Stimulated activated CD8-positive, alpha-beta memory T cell treated with anti-CD3 and anti-CD28 coated beads, Interleukin-2, amount 100 ng/mL, for 1 hour (primary cell): ENCODE results near the gene FUT7.
A peak's percentile ranks its signal among the peaks of the same experiment; 100 is the strongest.
"Not testable (repeated sequence)": the region's sequence is repeated elsewhere in the genome, so short reads cannot be mapped to it uniquely, and the experiment has no call there.

ENCODE experiments used
- DNase-seq, 2 donors: peaks; one replicate each; pipeline ENCODE4 v3.0.0-alpha.2; 2020; ENCODE audit warnings: low read depth in 2 of 2

Gene FUT7

DNA sequence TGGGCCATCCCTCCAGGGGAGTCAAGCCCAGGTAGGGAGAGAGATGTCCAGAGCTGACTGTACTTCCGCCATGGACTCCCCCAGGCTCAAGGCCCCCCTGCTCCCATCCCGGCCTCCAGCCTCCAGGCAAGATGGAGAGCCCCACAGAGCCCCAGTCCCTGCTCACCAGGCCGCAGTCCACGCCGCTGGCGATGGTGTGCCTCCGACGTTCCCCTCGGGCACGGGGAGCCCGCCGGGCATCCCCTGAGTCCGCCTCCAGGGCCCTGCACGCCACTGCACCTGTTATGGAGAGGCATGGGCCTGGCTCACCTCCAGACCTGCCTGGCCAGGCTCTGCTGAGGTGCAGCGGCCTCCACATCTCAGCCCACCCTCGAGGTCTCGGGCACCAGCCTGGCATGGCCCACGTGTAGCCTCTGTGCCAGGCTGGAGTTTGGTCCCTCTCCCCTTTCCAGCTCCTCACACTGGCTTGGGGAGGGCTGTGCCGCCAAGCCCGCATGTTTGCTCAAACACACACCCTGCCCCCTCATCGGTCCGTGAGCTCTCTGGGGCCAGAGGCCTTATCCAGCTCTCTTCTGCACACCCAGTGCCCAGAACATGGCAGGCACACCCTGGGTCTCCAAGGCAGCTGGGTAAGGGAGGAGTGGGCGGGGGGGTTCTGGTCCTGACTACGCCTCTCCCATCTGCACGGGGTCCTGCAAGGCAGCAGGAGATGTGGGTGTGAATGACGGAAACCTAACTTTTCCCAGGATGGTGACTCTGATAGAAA is 34.4 kb upstream of the FUT7 start:
- no peak for DNase-seq

DNA sequence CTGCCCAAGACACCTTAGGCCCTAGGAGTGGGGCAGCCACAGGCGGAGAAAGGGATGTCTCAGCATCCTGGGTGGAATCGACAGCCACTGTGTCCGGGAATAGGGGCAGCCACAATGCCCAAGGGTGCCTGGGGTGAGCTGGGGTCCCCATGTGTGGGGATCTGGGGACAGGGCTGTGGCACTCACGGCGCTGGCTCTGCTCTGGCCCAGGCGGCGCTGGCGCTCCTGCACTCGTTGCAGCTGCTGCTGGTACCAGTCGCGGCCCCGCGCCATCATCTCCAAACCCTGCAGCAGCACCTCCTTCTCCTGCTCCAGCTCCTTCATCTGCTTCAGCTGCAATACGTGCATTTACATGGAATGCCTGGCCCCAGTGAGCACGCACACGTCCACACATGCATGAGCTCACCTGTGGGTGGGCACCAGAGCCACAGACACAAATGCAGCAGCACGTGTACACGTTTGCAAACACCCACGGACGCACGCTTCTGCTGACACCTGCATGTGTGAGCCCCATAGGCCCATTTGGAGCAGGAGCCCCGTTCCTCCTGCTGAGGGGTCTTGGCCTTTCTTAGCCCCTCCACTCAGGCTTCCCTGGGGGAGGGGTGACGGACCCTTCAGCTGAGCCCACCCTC is 33.6 kb upstream of the FUT7 start:
- no peak for DNase-seq

DNA sequence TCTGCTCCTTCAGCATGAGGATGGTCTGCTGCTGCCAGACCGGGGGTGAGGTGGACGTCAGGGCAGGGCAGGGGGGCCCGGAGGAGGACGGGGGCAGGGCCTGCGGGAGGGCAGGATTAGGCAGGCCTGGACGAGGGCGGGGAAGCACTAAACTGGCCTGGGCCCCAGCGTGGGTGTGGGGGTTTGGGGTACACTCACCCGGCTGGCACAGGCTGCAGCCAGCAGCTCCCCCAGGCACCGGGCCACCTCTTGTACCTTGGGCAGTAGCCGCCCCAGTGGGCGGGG is 32.9 kb upstream of the FUT7 start:
- DNase-seq: no peak

GRCh38 chr9:137064027-137064879 is 32.4 kb upstream of the FUT7 start:
- peak in 1 of 2 donors; percentile 23 for DNase-seq

GRCh38 chr9:137063311-137064026 is 31.6 kb upstream of the FUT7 start:
- DNase-seq: no peak

GRCh38 chr9:137062798-137063197 is 30.9 kb upstream of the FUT7 start:
- DNase-seq: not testable (repeated sequence)

- no peak for DNase-seq
Measured at GRCh38 chr9:137062384-137062783, 30.5 kb upstream of the FUT7 start.

GRCh38 chr9:137058521-137059234 is 26.8 kb upstream of the FUT7 start:
- DNase-seq: no peak

GRCh38 chr9:137057545-137057944 is 25.7 kb upstream of the FUT7 start:
- DNase-seq: no peak

DNA sequence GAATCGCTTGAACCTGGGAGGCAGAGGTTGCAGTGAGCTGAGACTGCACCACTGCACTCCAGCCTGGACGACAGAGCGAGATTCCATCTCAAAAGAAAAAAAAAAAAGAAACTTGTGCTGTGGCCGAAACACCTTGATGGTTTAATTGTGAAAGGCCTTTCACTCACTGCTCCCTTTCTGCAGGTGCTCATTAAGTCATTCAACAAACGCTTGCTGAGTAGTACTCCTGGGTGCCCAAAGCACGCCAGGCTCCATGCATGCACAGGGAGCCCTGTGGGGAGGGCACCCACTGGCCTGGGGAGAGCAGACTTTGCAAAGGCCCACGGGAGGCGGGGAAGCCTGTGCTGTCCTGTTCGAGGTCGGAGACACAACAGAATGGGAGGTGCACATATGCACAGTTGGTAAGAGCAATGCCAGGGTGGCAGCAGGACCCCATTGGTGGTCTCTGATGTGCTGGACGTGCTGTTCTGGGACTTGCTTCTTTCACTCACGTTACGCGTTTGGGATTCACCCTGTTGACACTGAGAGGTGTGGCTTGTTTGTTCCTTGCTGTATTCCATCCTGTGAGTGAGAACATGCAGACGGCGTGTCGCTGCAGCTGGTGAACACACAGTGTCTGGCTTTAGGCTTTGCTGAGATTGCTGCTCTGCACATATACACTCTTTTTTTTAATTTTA is 25.0 kb upstream of the FUT7 start:
- no peak for DNase-seq

DNA sequence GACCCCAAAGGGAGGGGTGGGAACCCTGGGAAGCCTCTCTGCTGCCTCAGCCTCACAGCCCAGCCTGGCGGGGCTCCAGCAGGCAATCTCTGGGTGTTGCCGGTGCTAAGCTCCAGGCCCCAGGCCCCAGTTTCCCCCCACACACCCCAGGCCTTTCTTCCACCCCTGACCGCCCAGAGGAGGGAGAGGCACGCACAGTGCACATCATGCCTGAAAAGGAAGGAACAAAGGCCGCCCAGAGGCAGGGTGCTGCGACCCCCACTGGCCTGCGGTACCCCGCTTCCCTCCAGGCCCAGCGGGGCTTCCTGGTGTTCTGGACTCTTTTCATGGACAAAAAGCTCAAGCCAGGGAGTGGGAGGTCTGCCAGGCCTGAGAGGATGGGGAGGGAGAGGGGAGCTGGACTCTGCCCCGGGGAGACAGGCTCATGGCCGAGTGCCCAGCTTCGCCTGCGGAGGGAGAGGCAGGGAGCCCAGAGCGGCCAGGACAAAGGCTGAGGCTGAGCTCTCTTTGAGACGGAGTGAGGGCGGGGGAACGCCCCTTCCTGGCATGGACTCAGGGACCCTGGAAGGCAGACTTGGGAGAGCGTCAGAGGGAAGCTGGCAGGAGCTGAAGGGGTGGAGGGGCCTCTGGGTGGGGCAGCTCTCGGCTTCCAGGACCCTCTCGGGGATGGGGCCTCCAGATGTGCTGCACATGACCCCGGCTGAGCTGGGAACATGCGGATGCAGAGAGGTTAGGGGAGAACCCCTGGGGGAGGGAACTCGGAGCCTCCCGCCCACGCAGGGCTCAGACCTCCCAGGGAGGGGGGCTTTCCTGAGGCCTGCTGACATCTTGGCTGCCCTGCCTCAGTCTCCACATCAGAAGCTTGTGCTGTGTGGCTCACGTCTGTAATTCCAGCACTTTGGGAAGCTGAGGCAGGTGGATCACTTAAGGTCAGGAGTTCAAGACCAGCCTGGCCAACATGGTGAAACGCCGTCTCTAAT is 23.8 kb upstream of the FUT7 start:
- DNase-seq: no peak

- DNase-seq: no peak
Measured at GRCh38 chr9:137054932-137055384, 23.1 kb upstream of the FUT7 start.

GRCh38 chr9:137053944-137054931 is 22.4 kb upstream of the FUT7 start, which contains the start of gene ENTPD2:
Gene ENTPD2 (minus strand): TSS chr9:137054061. CDS start chr9:137053997, 64 bp downstream.
- no peak for DNase-seq

DNA sequence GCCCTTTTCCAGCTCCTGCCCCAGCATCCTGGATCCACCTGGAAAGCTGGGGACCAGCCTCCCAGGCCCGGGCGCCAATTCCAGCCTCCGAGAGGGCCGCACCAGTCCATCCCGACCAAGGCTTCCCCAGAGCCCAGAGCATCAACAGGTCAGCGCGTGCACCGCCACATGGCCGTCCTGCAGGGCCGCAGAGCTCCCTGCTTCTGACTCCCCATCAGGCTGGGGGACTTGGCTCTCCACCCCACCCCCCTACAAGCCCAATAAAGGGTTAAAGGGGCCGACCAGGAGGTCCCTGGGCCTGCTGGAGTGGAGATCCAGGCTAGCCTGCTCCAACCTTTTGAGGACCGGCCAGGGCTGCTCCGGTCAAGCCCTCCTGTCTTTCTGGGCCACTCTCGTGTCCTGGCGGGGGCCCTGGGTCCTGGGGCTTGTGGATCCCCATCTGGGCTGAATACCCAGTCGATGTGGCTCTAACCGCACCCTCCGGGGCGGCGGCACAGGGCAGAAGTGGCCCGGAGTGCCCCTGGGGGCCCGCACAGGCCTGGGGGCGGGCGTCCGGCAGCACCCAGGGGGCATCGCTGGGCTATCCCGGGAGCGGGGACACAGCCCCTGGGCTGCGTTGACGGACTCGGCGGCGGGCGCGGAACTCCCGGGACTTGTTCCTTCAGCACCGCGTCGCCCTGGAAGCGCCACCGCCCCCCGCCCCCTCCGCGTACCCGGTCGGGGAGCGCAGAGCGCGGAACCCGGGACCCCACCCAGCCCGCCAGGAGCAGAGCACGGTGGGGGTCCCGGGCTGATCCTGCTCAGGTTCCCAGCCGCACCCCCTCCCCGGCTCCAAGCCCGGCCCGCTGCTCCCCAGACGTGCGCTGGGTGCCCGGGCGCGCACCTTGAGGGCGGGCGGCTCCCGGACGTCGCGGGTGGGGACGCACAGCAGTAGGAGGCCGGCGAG is 21.4 kb upstream of the FUT7 start:
- DNase-seq: no peak

GRCh38 chr9:137052293-137052692 is 20.4 kb upstream of the FUT7 start:
- no peak for DNase-seq

- no peak for DNase-seq
Measured at GRCh38 chr9:137051145-137051724, 19.3 kb upstream of the FUT7 start.

DNA sequence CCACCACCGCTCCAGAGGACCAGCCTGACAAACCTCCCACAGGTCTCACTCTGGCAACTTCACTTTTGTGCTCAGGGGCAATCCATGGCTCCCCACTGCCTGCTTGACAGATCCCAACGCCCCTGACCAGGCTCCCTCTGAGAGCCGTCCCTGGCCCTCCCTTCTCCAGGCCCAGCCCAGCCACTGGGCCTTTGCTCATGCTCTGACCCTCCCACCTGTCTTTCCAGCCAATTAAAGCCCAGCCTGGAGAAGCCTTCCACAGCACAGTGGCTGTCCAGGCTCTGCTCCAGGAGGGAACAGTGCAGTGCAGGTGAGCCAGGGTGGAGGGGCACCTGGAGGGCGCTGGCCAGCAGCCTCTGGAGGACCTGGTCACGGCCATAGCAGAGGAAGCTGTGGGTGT is 18.7 kb upstream of the FUT7 start:
- no peak for DNase-seq
